Tibial artery (tissue), 4 donors: Measurements from ENCODE around the gene KLHL1.

Experiments
- DNase-seq, 2 donors: peaks; one replicate each; pipeline ENCODE4 v3.0.0-alpha.2; 2019
- H3K27ac ChIP-seq, 2 donors: fragments of 200-600 bp; sonication (generic) in 1 of 2; 1 replicate in 1 of 2; 2 replicates in 1 of 2; pipeline ENCODE4 v1.5.1; 2018 to 2019; ENCODE audit warnings: mild to moderate bottlenecking in 1 of 2
- H3K27me3 ChIP-seq, 2 donors: fragments of 200-600 bp; sonication (generic) in 1 of 2; one replicate each; pipeline versions ENCODE4 v1.5.1 to v1.6.0; 2016 to 2019
- H3K36me3 ChIP-seq, 3 donors: fragments of 200-600 bp; sonication (generic) in 2 of 3; one replicate each; pipeline ENCODE4 v1.5.1; 2016 to 2019; ENCODE audit warnings: mild to moderate bottlenecking in 2 of 3
- H3K4me1 ChIP-seq, 4 donors: fragments of 200-600 bp; sonication (generic) in 2 of 4; 1 replicate in 3 of 4; 2 replicates in 1 of 4; pipeline ENCODE4 v1.5.1; 2016 to 2019
- H3K4me3 ChIP-seq, 2 donors: fragments of 200-600 bp; sonication (generic) in 1 of 2; 1 replicate in 1 of 2; 2 replicates in 1 of 2; pipeline ENCODE4 v1.5.1; 2018 to 2019; ENCODE audit warnings: mild to moderate bottlenecking in 2 of 2
- H3K9me3 ChIP-seq, 3 donors: fragments of 200-600 bp; sonication (generic) in 1 of 3; one replicate each; pipeline ENCODE4 v1.5.1; 2016 to 2019
- intact Hi-C: fragments of 100-400 bp; cut with DNase I; formaldehyde crosslinking; loops from one replicate; pipeline ENCODE4 v1.15.0; 2023; ENCODE audit warnings: low total_unique reads
- TF ChIP-seq, protein P1 (sequence below), 2 experiments: fragments of 200-600 bp in 1 of 2; fragments of 450-650 bp in 1 of 2; IDR thresholded peaks; one replicate each; pipeline ENCODE4 v1.5.1; 2017 to 2019; ENCODE audit warnings: antibody characterized with exemption in 2 of 2, mild to moderate bottlenecking in 1 of 2, moderate library complexity in 1 of 2

The KLHL1 gene

DNA sequence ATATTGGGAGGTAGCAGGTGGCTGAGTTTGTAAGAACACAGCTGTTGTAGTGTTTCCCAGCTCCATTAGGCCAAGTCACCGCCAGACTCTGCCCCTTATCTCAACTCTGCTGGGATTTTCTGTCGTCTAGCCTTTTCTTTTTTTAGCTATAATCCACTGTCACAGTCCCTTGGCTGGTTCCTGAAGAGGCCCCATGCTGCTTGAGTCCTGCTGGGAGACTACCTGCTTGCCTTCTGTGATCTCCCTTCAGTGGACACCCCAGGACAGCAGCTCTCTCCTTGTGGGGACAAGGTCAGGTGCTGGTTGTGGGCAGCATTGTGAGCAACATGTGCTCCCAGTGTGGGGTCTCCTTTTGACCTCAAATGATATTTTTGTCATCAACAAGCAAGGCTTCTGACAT lies 195.6 kb downstream of the KLHL1 start:
- no peak overlapping the region for H3K4me3 ChIP-seq
- intact Hi-C loops: no loop called here
- DNase-seq: no peak
- peaks cover 0 to 3% (median 0%) of the 10 kb centered on the region in 3 donors for H3K9me3 ChIP-seq
- H3K27ac ChIP-seq: no peak overlapping the region
- no peaks in the 10 kb centered on the region for H3K27me3 ChIP-seq
- no peaks in the 10 kb centered on the region for H3K36me3 ChIP-seq
- no peaks in the 10 kb centered on the region for H3K4me1 ChIP-seq
- TF ChIP-seq, protein P1, sequence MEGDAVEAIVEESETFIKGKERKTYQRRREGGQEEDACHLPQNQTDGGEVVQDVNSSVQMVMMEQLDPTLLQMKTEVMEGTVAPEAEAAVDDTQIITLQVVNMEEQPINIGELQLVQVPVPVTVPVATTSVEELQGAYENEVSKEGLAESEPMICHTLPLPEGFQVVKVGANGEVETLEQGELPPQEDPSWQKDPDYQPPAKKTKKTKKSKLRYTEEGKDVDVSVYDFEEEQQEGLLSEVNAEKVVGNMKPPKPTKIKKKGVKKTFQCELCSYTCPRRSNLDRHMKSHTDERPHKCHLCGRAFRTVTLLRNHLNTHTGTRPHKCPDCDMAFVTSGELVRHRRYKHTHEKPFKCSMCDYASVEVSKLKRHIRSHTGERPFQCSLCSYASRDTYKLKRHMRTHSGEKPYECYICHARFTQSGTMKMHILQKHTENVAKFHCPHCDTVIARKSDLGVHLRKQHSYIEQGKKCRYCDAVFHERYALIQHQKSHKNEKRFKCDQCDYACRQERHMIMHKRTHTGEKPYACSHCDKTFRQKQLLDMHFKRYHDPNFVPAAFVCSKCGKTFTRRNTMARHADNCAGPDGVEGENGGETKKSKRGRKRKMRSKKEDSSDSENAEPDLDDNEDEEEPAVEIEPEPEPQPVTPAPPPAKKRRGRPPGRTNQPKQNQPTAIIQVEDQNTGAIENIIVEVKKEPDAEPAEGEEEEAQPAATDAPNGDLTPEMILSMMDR (IDR thresholded peaks at IDR 0.05): no peak

DNA sequence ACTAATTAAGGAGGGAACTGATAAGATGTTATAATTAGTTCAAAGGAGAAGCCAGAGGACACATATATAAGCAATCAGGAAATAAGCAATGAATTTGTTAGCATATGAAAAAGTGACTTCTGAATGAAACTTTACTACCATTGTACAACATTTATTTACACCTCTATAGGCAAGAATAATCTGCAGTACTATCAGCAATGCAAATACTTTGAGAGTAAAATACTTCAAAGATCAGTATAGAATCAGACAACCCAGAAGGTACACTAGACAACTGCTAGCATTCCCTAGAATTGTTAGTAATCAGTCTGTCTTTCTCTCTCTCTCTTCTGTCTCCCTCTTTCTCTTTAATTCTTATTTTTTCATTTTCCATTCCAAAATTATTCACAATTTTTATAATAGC lies 197.5 kb downstream of the KLHL1 start:
- TF ChIP-seq, protein P1 (IDR thresholded peaks at IDR 0.05): no peak
- H3K36me3 ChIP-seq: no peaks in the 10 kb centered on the region
- H3K27me3 ChIP-seq: no peaks in the 10 kb centered on the region
- intact Hi-C loops: no loop called here
- H3K9me3 ChIP-seq: no peaks in the 10 kb centered on the region
- no peak for DNase-seq
- no peak overlapping the region for H3K4me3 ChIP-seq
- H3K27ac ChIP-seq: no peak overlapping the region
- no peaks in the 10 kb centered on the region for H3K4me1 ChIP-seq

DNA sequence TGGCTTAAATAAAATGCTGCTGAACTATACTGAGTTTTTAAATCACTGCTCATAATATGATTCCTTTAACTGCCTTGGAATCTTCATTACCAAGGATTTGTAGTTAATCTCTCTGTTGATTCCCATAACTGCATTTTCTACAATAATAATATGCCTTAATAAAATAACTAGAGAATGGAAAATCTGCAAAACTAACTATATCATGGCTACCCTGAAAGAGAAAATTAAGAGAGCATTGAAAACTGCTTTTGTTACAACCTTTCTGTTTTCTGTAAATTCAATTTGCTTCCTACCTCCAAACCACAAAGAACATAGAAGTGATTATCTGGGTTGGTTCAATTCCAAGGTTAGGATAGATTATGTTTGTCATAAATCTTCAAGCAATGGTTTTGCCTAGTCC lies 203.5 kb downstream of the KLHL1 start:
- no peaks in the 10 kb centered on the region for H3K4me1 ChIP-seq
- H3K9me3 ChIP-seq: no peaks in the 10 kb centered on the region
- H3K4me3 ChIP-seq: no peak overlapping the region
- no peak overlapping the region for H3K27ac ChIP-seq
- intact Hi-C loops: no loop called here
- no peaks in the 10 kb centered on the region for H3K27me3 ChIP-seq
- DNase-seq: no peak
- TF ChIP-seq, protein P1 (IDR thresholded peaks at IDR 0.05): no peak
- H3K36me3 ChIP-seq: no peaks in the 10 kb centered on the region

DNA sequence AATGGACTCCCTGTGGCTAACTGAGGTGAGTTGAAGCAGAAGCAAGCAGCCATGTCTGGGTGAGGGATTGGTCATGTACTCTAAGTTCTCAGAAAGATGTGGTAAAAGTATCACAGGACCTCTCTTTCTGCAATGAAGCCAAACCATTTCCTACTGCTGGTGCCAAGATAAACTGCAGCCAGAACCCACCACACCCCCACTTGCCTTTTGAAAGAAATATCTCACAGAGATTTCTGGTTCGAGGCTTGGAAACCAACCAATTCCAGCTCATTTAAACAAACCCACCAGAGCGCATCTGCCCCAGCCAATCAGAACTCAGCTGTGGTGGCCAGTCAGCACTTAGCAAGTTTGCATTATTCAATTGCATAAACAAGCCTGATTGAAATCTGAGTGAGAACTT lies 205.2 kb downstream of the KLHL1 start:
- Histone ChIP-seq H3K27me3 (no peaks in the 10 kb centered on the region), H3K27ac (no peak overlapping the region), H3K9me3 (no peaks in the 10 kb centered on the region), H3K36me3 (no peaks in the 10 kb centered on the region), H3K4me1 (no peaks in the 10 kb centered on the region), H3K4me3 (no peak overlapping the region)
- intact Hi-C loops: no loop called here
- no peak for DNase-seq
- TF ChIP-seq, protein P1 (IDR thresholded peaks at IDR 0.05): no peak

DNA sequence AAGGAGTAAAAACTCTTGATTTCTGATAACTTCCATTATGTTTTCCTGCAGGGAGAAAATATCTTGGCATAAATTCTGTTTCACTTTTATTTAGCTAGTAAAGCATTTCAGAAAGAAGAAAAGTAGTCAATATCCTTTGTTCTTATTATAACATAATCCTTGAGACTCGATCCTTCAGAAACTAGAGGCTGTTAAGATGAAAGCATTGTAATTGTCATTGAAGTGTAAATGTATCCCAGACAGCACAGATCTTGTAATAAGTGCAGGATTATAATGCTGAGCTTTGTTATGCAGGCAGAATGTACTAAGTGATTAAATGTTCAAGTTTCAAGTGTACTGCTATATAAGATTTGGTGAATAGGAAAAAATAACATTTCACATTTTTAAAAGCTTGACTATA lies 225.8 kb downstream of the KLHL1 start:
- DNase-seq: no peak
- Histone ChIP-seq H3K9me3 (no peaks in the 10 kb centered on the region), H3K36me3 (no peaks in the 10 kb centered on the region), H3K4me1 (no peaks in the 10 kb centered on the region), H3K27ac (no peak overlapping the region), H3K27me3 (no peaks in the 10 kb centered on the region), H3K4me3 (no peak overlapping the region)
- intact Hi-C loops: no loop called here
- TF ChIP-seq, protein P1 (IDR thresholded peaks at IDR 0.05): no peak

DNA sequence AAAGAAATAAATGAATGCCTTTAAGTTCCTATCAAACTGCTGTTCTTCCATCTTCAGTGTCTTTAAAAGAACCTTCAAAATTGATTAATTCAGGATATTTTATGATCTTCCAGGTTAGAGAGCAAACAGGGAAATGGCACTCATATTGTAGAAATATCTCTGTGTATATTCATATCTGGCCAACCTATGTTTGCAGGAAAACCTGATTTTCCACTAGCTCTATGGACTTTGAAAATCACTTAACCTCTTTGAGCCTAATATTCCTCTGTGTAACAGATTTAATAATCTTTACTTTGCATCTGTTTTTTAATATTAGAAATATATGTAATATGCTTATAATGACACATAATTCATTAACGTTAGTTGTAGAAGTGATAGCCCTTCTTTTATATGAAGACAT lies 228.3 kb downstream of the KLHL1 start:
- H3K4me1 ChIP-seq: no peaks in the 10 kb centered on the region
- intact Hi-C loops: no loop called here
- no peak overlapping the region for H3K4me3 ChIP-seq
- H3K27ac ChIP-seq: no peak overlapping the region
- no peak for DNase-seq
- TF ChIP-seq, protein P1 (IDR thresholded peaks at IDR 0.05): no peak
- no peaks in the 10 kb centered on the region for H3K9me3 ChIP-seq
- H3K36me3 ChIP-seq: no peaks in the 10 kb centered on the region
- H3K27me3 ChIP-seq: no peaks in the 10 kb centered on the region
